Colonic mucosa (tissue), 4 donors: Measurements from ENCODE around the gene GMDS. TPM values are rescaled to one million over a fixed set of nuclear protein-coding genes. Genes with fewer than 3 reads are reported as not detected.

Experiments used
- DNase-seq: peaks from one replicate; pipeline ENCODE4 v3.0.0-alpha.2; 2020
- H3K27ac ChIP-seq: fragments of 200-600 bp; one replicate; pipeline ENCODE4 v1.8.0; 2021
- H3K27me3 ChIP-seq: fragments of 200-600 bp; one replicate; pipeline ENCODE4 v1.8.0; 2021
- H3K36me3 ChIP-seq: fragments of 200-600 bp; one replicate; pipeline ENCODE4 v1.8.0; 2021
- H3K4me1 ChIP-seq: fragments of 200-600 bp; one replicate; pipeline ENCODE4 v1.8.0; 2021; ENCODE audit warnings: mild to moderate bottlenecking
- H3K4me3 ChIP-seq: fragments of 200-600 bp; one replicate; pipeline ENCODE4 v1.8.0; 2021
- H3K9ac ChIP-seq, 2 donors: one replicate each; pipeline ENCODE4 v1.7.0; 2013; ENCODE audit warnings: control low read depth in 2 of 2, low read depth in 2 of 2, low read length in 2 of 2
- H3K9me3 ChIP-seq: fragments of 200-600 bp; one replicate; pipeline ENCODE4 v1.8.0; 2021
- CTCF ChIP-seq: fragments of 200-600 bp; IDR thresholded peaks from one replicate; pipeline ENCODE4 v1.8.0; 2022; ENCODE audit warnings: antibody characterized with exemption, mild to moderate bottlenecking
- intact Hi-C: fragments of 100-400 bp; cut with DNase I; formaldehyde crosslinking; loops from one replicate; pipeline ENCODE4 v1.14.1; 2022
- total RNA-seq, 2 donors: library from RNA; stranded (reverse); fragmentation: NEBNext Ultra II Directional in 1 of 2; extraction: Animal tissue kit (Norgen Biotek cat#: 25700) in 1 of 2; gene quantifications; one replicate each; pipeline ENCODE4 v1.2.1, GENCODE V29; 2021
- donor health status: healthy.
- donor health status: DM: no; HTN: no; CAD: no.
- donor health status: DM: no; HTN: no; CAD: no.

Gene GMDS
- total RNA-seq, 2 donors from 2014 or later, result 247 to 272 TPM

- Histone ChIP-seq H3K4me3 (no peak overlapping the region), H3K4me1 (peaks cover 6% of the 10 kb centered on the region), H3K36me3 (no peaks in the 10 kb centered on the region), H3K9me3 (no peaks in the 10 kb centered on the region), H3K9ac (no peak overlapping the region), H3K27me3 (no peaks in the 10 kb centered on the region), H3K27ac (no peak overlapping the region)
- DNase-seq, result no peak
- no peak for TF ChIP-seq CTCF
- intact Hi-C loops, result no loop called here
Observed at GRCh38 chr6:1764397-1764987, 480.9 kb downstream of the GMDS start.

GRCh38 chr6:1763404-1763803, 482.0 kb downstream of the GMDS start:
- H3K36me3 ChIP-seq, result no peaks in the 10 kb centered on the region
- H3K9ac ChIP-seq, result no peak overlapping the region
- TF ChIP-seq CTCF, result no peak
- H3K4me3 ChIP-seq, result no peak overlapping the region
- no peak for DNase-seq
- H3K27ac ChIP-seq, result no peak overlapping the region
- no peaks in the 10 kb centered on the region for H3K9me3 ChIP-seq
- intact Hi-C loops, result no loop called here
- peaks cover 6% of the 10 kb centered on the region for H3K4me1 ChIP-seq
- no peaks in the 10 kb centered on the region for H3K27me3 ChIP-seq

GRCh38 chr6:1762203-1762602, 483.2 kb downstream of the GMDS start:
- intact Hi-C loops, result no loop called here

GRCh38 chr6:1761477-1761877, 483.9 kb downstream of the GMDS start:
- Histone ChIP-seq H3K9me3 (no peaks in the 10 kb centered on the region), H3K4me1 (no peaks in the 10 kb centered on the region), H3K4me3 (no peak overlapping the region), H3K9ac (no peak overlapping the region), H3K27me3 (no peaks in the 10 kb centered on the region), H3K27ac (no peak overlapping the region), H3K36me3 (no peaks in the 10 kb centered on the region)
- no peak for TF ChIP-seq CTCF
- intact Hi-C loops, result no loop called here
- no peak for DNase-seq

More at GRCh38 chr6:1762203-1762602, 483.2 kb downstream of the GMDS start:
- Histone ChIP-seq H3K4me1 (no peaks in the 10 kb centered on the region), H3K9me3 (no peaks in the 10 kb centered on the region), H3K9ac (no peak overlapping the region), H3K27ac (no peak overlapping the region), H3K27me3 (no peaks in the 10 kb centered on the region), H3K4me3 (no peak overlapping the region), H3K36me3 (no peaks in the 10 kb centered on the region)
- no peak for DNase-seq
- TF ChIP-seq CTCF, result no peak

GRCh38 chr6:1760876-1761275, 484.5 kb downstream of the GMDS start:
- no peak overlapping the region for H3K9ac ChIP-seq
- no peaks in the 10 kb centered on the region for H3K27me3 ChIP-seq
- no peaks in the 10 kb centered on the region for H3K9me3 ChIP-seq
- H3K36me3 ChIP-seq, result no peaks in the 10 kb centered on the region
- no peak for DNase-seq
- no peak overlapping the region for H3K4me3 ChIP-seq
- intact Hi-C loops, result no loop called here
- no peak for TF ChIP-seq CTCF
- H3K27ac ChIP-seq, result no peak overlapping the region
- H3K4me1 ChIP-seq, result no peaks in the 10 kb centered on the region
